NCI-H69 (cell line): ENCODE measurements around the gene HLA-DRB5.
"Not testable (repeated sequence)": the region's sequence is repeated elsewhere in the genome, so short reads cannot be mapped to it uniquely, and the experiment has no call there.

ENCODE experiments used
- DNase-seq: peaks from one replicate; lab custom pipeline; 2025; lab: John Stamatoyannopoulos, UW

The HLA-DRB5 gene

DNA sequence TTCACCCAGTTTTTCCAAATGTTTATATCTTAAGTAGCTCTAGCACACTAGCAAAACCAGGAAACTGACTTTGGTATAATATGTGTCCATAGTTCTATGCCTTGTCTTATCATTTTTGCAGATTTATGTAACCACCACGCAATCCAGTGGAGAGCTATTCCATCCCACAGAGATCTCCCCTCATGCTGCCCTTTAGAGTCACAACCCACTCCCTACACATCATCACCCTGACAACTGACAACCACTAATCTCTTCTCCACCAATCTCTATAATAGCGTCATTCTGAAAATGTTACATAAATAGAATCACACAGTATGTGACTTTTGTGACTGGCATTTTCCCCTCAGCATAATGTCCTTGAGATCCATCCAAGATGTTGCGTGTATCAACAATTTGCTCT, 29.1 kb downstream of the HLA-DRB5 start:
- DNase-seq = no peak

DNA sequence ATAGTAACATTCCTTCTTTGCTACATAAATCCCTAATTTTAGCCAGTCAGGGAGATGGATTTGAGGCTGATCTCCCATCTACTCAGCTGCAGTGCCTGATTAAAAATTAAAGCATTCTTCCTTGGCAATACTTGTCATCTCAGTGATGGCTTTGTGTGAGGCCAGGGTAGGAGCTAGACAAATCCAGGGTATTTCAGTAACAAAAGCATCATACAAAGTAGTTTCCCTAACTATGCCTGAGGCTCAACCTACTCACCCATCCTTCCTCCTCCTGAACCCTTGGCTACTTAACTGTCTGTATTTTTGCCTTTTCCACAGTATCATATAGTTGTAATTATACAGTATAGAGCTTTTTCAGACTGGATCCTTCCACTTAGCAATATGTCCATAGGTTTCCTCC, 37.7 kb downstream of the HLA-DRB5 start:
- DNase-seq = no peak

DNA sequence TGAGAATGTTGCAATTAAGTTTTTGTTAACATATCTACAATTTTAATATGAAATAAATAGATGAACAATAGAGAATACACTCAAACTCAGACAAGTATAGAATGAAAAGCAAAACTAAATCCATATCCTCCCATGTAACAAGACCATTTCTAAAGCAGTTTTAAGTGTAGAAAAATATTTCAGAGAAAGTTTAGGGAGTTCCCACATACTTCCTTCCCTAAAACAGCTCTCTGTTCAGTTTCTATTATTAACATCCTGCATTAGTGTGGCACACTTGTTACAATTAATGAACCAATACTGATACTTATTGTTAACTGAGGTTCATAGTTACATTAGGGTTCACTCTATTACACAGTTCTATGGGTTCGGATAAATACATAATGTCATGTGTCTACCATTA, 38.4 kb downstream of the HLA-DRB5 start:
- no peak for DNase-seq

DNA sequence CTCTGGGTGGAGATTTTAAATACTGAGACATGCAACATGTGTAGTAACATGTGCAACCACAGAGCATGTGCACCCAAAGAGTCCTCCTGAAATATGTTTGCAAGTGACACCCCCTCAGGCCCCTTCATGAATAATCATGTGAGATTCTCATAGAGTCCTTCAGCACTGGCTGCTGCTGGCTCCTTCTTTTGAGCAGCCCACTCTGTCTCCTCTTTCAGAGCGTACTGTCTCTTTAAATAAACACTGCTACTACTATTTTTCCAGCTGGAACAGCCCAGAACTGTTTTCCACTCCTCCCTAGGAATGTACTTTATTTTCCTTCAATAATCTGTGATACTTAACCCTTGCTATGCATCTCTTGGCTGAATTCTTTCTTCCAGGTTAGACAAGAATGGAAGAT, 42.0 kb downstream of the HLA-DRB5 start:
- no peak for DNase-seq

DNA sequence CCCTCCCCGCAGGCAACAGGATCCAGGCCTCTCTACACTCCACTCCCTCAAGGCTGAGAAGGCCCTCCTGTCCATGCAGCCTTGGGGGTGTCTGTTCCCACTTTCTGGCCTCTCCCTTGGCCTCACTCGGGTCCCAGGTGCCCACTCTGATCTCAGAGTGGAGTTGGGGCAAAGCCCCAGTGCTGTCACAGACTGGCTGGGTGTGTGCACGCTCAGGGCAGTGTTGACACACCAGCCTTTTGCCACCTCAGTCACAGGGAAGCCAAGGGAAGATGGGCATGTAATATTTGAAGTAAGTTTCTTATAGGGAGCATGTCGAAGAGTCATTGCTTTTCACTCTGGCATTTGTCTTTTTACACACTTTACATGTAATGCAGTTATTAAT, 45.5 kb downstream of the HLA-DRB5 start:
- no peak for DNase-seq

DNA sequence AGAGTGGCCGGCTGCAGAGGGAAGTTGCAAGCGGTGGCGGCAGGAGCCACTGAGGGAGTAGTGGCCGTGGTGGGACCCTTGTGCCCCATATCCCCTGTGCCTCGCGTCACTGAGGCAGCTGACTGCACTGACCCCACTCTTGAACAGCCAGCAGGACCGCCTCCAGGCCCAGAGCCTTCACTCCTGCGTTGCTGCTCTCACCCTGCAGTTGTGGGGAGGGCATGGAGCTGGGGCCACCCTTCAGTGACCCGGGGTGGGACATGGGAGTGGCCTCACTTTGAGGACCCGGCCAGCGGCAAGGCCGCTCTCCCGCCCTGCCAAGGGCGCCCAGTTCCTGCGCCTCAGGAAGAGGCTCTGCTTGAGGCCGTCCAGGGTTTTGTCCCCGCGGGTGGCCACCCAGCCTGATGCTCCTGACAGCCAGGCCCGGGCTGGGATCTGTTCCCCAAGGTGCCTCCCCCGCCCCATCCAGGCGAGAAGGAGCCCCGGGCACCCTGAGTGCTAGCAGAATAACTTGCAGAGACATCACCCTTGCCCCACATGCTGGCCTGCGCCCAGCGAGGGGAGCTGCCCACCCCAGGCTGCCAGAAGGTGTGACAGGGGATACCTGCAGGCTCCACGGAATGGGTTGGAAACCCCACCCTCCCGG, 46.0 kb downstream of the HLA-DRB5 start:
- no peak for DNase-seq

DNA sequence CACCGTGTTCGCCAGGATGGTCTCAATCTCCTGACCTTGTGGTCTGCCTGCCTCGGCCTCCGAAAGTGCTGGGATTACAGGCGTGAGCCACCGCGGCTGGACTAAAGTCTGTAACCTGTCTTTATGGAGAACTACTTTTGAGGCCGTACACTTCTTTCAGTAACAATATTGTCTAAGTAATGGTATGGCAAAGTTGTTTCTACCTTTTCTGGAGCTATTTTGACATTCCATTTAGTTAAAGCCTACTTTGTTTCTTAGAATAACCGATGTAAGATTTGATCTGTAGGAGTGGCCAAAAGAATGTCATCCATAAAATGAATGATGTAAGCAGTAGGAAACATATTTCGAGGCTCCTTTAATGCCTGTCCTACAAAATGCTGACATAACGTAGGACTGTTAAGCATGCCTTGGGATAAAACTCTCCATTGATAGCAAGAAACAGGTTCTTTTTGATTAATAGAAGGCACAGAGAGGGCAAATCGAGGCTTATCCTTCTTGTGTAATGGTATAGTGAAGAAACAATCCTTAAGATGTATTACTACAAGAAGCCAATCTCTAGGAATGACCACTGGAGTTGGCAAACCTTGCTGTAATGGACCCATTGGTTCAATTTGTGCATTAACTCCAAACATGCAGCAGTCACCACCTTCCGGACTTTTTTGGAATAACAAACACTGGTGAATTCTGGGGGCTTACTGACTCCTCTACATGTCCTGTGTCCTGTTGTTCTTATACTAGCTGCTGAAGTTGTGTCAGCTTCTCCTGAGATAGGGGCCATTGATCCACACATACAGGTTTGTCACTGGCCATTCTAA, 54.5 kb downstream of the HLA-DRB5 start:
- DNase-seq = no peak

DNA sequence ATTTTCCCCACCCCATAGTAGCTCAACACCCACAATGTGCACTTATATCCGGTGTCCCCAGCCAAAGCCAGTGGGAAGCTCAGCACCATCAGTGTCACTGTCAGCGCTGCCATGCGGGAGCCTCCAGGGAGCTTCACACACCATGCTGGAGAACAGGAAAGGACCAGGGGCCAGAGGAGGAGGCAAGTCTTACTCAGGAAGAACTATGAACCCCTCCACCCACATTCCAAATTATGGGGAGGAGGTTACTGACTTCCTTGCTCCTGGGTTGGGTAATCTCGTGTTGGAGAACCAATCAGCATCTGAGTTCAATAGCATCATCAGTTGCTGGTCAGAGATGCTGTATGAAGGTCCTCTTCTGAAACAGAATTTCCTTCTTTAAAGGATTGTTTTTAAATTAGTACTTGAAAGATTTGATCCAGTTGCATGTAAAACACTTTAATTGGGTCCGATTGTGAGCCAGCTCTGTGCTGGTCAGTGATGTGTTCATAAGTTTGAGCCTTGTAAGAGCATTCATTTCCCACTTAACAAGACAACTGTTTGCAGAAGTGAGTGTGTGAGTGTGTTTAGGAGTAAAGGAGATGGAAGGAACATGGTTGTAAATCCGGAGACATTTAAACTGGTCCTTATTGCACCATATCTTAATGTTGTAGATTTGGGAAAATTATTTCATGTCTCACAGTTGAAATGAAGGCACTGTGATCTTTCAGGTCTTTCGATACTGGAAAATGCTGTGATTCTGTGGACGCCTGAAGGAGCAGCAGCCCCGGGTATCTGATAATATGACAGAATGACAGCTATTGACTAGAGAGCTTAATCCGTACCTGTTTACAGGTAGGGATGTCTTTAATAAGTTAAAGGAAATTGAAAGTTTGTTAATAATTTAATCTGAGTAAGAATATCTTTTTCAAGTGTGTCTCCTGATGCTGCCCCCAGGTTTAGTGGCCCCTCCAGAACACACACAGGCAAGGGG, 56.4 kb downstream of the HLA-DRB5 start:
- not testable (repeated sequence) for DNase-seq

DNA sequence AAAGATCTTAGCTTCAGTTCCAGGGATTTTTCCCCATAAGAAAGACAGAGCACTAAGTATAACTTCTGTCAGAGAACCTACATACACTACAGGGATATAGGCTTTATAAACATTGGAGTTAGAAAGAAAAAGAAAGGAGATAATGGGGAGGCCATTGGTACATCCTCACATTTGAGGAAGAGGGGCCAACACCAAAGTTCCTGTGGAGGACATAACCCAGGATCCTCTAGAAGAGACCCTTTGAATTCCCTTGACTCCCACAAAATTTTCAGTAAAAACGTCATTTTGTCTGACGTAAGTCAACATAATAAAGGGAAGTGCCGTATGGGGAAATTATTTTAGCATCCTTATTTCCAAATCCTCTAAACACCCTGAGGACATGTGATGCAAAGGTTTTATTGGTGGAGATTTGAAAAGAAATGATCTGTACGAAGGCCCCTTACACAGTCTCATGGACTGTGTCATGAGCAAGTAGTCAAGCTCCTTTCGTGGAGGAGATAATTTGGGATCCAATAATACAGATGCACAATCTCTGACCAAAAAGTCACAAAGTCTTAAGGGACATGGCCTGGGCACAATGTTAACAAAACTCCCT, 57.2 kb downstream of the HLA-DRB5 start:
- DNase-seq = no peak

DNA sequence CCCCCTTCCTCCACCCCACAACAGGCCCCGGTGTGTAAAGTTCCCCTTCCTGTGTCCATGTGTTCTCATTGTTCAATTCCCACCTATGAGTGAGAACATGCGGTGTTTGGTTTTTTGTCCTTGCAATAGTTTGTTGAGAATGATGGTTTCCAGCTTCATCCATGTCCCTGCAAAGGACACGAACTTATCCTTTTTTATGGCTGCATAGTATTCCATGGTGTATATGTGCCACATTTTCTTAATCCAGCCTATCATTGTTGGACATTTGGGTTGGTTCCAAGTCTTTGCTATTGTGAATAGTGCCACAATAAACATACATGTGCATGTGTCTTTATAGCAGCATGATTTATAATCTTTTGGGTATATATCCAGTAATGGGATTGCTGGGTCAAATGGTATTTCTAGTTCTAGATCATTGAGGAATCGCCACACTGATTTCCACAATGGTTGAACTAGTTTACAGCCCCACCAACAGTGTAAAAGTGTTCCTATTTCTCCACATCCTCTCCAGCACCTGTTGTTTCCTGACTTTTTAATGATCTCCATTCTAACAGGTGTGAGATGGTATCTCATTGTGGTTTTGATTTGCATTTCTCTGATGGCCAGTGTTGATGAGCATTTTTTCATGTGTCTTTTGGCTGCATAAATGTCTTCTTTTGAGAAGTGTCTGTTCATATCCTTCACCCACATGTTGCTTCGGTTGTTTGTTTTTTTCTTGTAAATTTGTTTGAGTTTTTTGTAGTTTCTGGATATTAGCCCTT, 62.2 kb downstream of the HLA-DRB5 start:
- DNase-seq = not testable (repeated sequence)
